Activated naive CD4-positive, alpha-beta T cell treated with anti-CD3 and anti-CD28 coated beads, Interleukin-2, amount 50 U/mL, for 72 hours (primary cell): Measurements from ENCODE around the gene FBN1. TPM values are rescaled to one million over a fixed set of nuclear protein-coding genes. Genes with fewer than 3 reads are reported as not detected.
A peak's percentile ranks its signal among the peaks of the same experiment; 100 is the strongest.

ENCODE experiments used
- ATAC-seq, 2 donors: fragments of 150-1000 bp; cut with Tn5 transposase; 2 replicates each; pipeline ENCODE4 v1.10.0; 2021; ENCODE audit warnings: mild to moderate bottlenecking in 2 of 2, moderate library complexity in 2 of 2
- DNase-seq, 2 donors: peaks; one replicate each; pipeline ENCODE4 v3.0.0; 2021 to 2022; ENCODE audit warnings: low spot score in 2 of 2
- H3K27ac Mint-ChIP-seq, 2 donors: one replicate each; pipeline ENCODE4 v1.8.0; 2022; ENCODE audit warnings: mild to moderate bottlenecking in 2 of 2, mixed read lengths in 2 of 2
- H3K36me3 Mint-ChIP-seq, 2 donors: one replicate each; pipeline ENCODE4 v1.8.0; 2022; ENCODE audit warnings: mixed read lengths in 2 of 2
- H3K9me3 Mint-ChIP-seq, 2 donors: one replicate each; pipeline ENCODE4 v1.8.0; 2022; ENCODE audit warnings: mixed read lengths in 2 of 2
- total RNA-seq, 2 donors: library from RNA; stranded (reverse); gene quantifications; one replicate each; pipeline ENCODE4 v1.2.3, GENCODE V29; 2022

FBN1 gene
- total RNA-seq, 2 donors from 2014 or later: 0.52 to 1.4 TPM

- Mint-ChIP-seq H3K27ac (no peak overlapping the region), H3K9me3 (no peaks in the 10 kb centered on the region), H3K36me3 (no peaks in the 10 kb centered on the region)
- ATAC-seq (no peak), DNase-seq (no peak)
Observed at GRCh38 chr15:48556159-48556897, 89.2 kb downstream of the FBN1 start.

GRCh38 chr15:48555241-48555881, 90.1 kb downstream of the FBN1 start:
- no peak for ATAC-seq
- H3K9me3 Mint-ChIP-seq: no peaks in the 10 kb centered on the region

GRCh38 chr15:48554112-48554511, 91.4 kb downstream of the FBN1 start:
- no peaks in the 10 kb centered on the region for H3K36me3 Mint-ChIP-seq
- ATAC-seq: no peak
- no peak overlapping the region for H3K27ac Mint-ChIP-seq
- no peaks in the 10 kb centered on the region for H3K9me3 Mint-ChIP-seq
- no peak for DNase-seq

More at GRCh38 chr15:48555241-48555881, 90.1 kb downstream of the FBN1 start:
- Mint-ChIP-seq H3K27ac (no peak overlapping the region), H3K36me3 (no peaks in the 10 kb centered on the region)
- DNase-seq: no peak

GRCh38 chr15:48553559-48553958, 92.0 kb downstream of the FBN1 start:
- Mint-ChIP-seq H3K27ac (no peak overlapping the region), H3K36me3 (no peaks in the 10 kb centered on the region), H3K9me3 (no peaks in the 10 kb centered on the region)
- DNase-seq (no peak), ATAC-seq (no peak)

- DNase-seq: no peak
- no peak for ATAC-seq
- Mint-ChIP-seq H3K36me3 (no peaks in the 10 kb centered on the region), H3K9me3 (no peaks in the 10 kb centered on the region), H3K27ac (no peak overlapping the region)
Observed at GRCh38 chr15:48550822-48551525, 94.5 kb downstream of the FBN1 start.

DNA sequence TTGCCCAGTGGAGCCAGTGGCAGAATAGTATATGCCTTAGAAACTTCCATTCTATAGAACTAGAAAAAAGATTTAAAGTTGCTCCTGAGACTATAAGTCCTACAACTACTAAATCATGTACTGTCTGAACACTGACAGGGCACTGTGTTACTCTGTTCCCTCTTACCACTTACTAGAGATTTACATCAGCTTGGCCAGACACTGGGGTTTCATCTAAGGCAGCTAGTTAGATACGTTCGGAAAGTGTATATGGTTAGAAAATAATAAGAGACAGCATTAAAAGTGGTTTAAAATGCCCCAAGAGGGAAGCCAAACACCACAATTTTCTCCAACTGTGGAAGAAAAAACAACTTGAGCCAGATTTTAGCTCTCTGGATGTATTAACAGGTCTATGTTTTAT, 97.1 kb downstream of the FBN1 start:
- no peak overlapping the region for H3K27ac Mint-ChIP-seq
- ATAC-seq (no peak), DNase-seq (no peak)
- no peaks in the 10 kb centered on the region for H3K36me3 Mint-ChIP-seq
- H3K9me3 Mint-ChIP-seq: no peaks in the 10 kb centered on the region

DNA sequence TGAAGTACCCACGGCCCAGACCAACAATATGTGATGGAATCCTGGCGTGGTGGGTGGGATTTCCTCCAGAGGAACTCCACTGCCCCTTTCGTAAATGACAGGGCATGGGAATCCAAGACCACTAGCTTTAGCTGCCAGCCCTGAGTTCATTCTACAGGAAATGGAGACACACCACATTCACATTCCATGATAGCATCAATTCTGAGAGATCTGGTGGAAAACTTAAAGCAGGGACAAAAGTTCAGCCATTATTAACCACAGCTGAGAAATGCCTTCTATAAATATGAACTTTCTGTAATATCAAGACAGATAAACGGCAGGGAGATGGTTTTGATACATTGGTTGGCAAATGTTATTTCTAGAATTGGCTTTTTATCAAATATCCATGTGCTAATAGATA, 98.2 kb downstream of the FBN1 start:
- Mint-ChIP-seq H3K36me3 (no peaks in the 10 kb centered on the region), H3K27ac (no peak overlapping the region), H3K9me3 (no peaks in the 10 kb centered on the region)
- ATAC-seq: no peak
- no peak for DNase-seq

GRCh38 chr15:48546296-48546695, 99.2 kb downstream of the FBN1 start:
- DNase-seq: no peak
- Mint-ChIP-seq H3K9me3 (no peaks in the 10 kb centered on the region), H3K36me3 (no peaks in the 10 kb centered on the region), H3K27ac (peak overlapping the region in 1 of 2 donors; percentile 56)
- ATAC-seq: no peak

GRCh38 chr15:48544778-48545177, 100.7 kb downstream of the FBN1 start:
- DNase-seq (no peak), ATAC-seq (no peak)
- H3K9me3 Mint-ChIP-seq: no peaks in the 10 kb centered on the region
- no peak overlapping the region for H3K27ac Mint-ChIP-seq
- no peaks in the 10 kb centered on the region for H3K36me3 Mint-ChIP-seq

- no peaks in the 10 kb centered on the region for H3K9me3 Mint-ChIP-seq
- H3K27ac Mint-ChIP-seq: no peak overlapping the region
- no peak for DNase-seq
- H3K36me3 Mint-ChIP-seq: no peaks in the 10 kb centered on the region
- no peak for ATAC-seq
Observed at GRCh38 chr15:48541341-48542278, 103.9 kb downstream of the FBN1 start.

GRCh38 chr15:48540756-48541155, 104.8 kb downstream of the FBN1 start:
- Mint-ChIP-seq H3K27ac (no peak overlapping the region), H3K36me3 (no peaks in the 10 kb centered on the region), H3K9me3 (no peaks in the 10 kb centered on the region)
- no peak for ATAC-seq
- DNase-seq: no peak

DNA sequence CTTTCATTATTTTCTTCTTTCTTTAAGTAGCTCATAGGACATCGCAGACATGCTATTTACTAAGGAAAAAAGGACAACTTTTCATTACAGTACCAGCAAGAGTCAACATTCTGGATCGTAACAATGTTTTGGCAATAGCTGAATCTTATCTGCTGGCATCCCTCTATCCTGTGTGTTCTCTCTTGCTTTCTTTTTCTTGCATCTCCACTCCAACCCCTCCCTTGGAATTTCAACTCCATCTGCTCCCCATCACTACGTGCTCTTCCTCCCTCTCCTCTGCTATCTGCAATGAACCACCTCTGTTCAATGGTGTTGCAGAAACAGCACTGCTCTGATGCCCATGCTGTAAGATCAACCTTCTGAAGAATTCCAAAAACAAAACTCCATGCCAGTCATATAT, 106.6 kb downstream of the FBN1 start:
- no peak overlapping the region for H3K27ac Mint-ChIP-seq
- DNase-seq (no peak), ATAC-seq (no peak)
- no peaks in the 10 kb centered on the region for H3K9me3 Mint-ChIP-seq
- H3K36me3 Mint-ChIP-seq: no peaks in the 10 kb centered on the region

GRCh38 chr15:48537271-48538113, 108.0 kb downstream of the FBN1 start:
- ATAC-seq (no peak), DNase-seq (no peak)
- Mint-ChIP-seq H3K27ac (no peak overlapping the region), H3K36me3 (no peaks in the 10 kb centered on the region), H3K9me3 (no peaks in the 10 kb centered on the region)

DNA sequence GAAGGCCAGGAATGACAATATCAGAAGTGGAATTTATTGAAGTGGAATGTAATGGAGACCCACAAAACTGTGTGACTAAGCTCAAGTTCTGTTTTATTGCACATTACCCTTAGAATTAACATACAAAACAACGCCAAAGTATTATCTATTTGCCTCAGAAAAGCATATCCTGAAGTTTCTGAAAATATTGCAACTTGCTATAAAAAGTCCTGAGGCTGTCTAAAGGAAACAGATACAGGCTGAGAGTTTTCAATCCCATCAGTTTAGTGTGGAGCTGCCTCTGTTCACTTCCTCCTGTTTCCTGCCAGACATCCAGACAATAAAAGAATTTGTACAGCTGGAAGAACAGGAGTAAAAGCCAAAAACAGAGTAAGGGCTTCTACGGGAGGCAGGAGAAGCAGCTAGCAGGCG, 108.8 kb downstream of the FBN1 start:
- Mint-ChIP-seq H3K9me3 (no peaks in the 10 kb centered on the region), H3K36me3 (no peaks in the 10 kb centered on the region), H3K27ac (no peak overlapping the region)
- ATAC-seq (no peak), DNase-seq (no peak)

DNA sequence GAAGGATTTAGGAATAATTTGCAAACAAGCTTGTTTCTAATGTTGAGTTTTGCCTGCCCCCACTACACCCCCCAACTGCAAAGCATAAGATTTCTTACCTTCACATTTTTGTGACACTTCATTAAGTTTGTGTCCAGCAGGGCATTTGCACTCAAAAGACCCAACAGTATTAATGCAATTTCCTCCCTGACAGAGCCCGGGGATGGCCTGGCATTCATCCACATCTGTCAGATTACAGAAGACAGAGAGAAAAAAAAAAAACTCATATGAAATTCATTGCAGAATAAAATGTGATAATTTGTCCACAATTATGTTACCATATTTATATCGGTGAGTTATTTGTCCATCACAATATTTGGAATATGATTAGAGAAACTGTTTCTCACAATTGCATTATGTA, 111.5 kb downstream of the FBN1 start:
- no peak overlapping the region for H3K27ac Mint-ChIP-seq
- H3K9me3 Mint-ChIP-seq: no peaks in the 10 kb centered on the region
- no peak for DNase-seq
- H3K36me3 Mint-ChIP-seq: no peaks in the 10 kb centered on the region
- ATAC-seq: no peak

DNA sequence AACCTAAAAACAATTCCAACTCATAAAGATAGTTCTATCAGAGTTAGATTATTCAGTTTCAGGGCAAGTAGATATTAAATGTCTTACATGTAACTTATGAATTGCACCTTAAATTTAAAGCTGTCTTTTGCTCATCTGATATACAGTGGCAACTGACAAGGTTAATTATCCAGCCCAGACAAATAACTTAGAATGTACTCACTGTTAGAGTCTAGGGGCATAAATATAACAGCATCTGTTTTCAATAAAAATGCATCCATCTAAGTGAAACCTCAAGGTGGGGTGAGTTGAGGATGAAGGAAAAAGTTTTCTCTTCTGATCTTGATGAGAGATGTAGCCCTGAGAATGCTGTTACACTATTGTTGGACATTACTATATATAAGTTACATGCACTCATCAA, 112.6 kb downstream of the FBN1 start:
- no peak overlapping the region for H3K27ac Mint-ChIP-seq
- no peaks in the 10 kb centered on the region for H3K36me3 Mint-ChIP-seq
- no peak for ATAC-seq
- no peaks in the 10 kb centered on the region for H3K9me3 Mint-ChIP-seq
- DNase-seq: no peak
